Amniotic stem cell (primary cell): ENCODE results near the gene NOL8.

Experiments used
- DNase-seq: peaks from one replicate; lab custom pipeline; 2025; lab: John Stamatoyannopoulos, UW

Gene NOL8

DNA sequence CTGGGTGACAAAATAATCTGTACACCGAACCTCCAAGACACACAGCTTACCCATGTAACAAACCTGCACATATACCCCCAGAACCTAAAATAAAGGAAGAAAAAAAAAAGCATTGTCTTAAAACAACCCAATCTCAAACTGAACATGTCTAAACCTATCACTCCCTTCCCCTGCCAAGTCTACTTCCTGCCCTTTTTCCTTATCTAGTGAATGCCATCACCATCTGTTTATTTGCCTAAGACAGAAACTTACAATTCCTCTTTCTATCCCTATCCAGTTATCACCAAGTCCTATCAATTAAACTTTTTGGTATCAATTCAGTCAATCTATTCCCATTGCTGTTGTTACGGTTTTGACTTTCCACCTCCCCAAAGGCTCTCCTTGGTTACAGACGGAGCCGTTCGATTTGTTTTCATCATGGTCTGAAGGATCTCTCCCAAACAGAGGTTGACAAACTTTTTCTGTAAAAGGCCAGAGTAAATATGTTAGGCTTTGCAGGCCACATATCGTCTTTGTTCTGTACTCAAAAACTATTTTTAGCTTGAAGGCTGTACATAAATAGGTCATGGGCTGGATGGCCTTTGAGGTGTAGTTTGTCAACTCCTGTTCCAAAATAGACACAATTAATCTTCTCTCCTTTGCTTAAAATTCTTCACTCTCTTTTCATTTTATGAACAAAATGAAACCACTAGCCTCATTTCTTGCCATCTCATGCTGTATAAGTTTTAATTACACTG, 12.1 kb downstream of the NOL8 start:
- DNase-seq = no peak

GRCh38 chr9:92310562-92310961, 14.6 kb downstream of the NOL8 start:
- no peak for DNase-seq

DNA sequence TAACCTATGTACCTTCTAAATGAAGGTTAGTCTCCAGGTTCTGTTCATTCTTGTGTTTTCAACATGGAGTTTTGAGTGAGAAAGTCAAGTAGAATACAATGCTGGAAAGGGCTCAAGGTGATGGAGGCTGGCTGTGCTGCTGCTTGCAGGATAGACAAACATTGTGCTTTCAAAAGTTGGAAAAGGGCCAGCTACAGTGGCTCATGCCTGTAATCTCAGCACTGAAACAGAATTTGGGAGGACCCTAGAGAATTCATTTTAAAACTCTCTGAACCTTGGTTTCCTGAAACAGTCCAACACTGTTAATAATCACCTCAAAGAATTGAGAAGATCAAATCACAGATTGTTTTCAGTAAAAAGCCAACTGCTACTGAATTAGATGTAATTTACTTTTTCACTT, 16.3 kb downstream of the NOL8 start:
- DNase-seq = no peak

- DNase-seq = no peak
These were observed 24.2 kb downstream of the NOL8 start for GRCh38 chr9:92300936-92301335.

DNA sequence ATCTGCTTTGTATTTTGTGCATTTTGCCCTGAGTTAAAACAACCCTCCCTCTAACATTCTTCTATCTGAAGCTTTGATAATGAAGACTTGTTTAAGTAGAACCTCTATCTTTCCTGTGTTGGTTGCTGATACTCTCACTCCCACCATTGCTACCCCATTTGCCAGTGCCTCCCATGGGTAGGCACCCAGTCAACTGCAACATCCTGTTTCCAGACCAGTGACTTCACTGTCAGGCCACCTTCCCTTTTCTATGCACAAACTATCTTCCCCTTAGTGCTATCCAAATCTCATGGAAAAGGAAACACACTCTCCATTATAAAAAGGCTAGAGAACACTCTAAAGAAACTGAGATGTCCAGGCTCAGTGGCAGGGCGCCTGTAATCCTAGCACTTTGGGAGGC, 26.0 kb downstream of the NOL8 start:
- no peak for DNase-seq

DNA sequence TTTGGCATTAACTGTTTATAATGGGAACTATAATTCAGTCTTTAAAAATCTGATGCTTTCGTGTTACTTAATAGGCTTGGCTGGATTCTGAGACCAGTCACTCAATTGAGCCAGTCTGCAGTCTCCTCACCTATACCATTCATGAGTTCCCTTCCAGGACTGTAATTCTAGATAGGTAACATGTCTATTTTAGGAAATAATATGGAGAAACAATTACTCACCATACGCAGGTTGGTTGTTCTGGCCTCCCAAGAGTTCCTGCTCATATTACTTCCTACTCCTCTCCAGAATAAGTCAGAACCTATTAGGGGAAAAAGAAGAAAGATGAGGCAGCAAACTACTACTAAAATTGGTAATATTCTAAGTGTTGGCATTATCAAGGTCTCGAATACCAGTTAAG, 27.1 kb downstream of the NOL8 start:
- DNase-seq = no peak

DNA sequence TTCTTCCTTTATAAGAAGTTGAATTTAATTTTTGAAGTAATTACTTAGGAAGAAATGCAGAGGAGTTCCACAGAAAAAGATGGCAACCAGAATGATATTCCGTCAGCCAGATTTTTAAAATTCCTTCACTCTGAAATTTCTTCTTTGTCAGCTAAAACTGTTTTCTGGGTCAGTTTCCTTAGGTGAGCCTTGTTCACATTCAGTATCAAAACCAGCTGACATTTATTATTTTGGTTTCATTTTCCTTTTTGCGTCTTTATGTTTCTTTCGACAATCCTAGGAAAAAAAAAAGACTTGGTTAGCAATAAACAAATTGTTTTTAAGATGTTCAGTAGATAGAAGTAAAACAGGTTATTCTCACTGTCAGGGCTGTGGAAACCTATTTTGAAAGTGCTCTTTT, 27.5 kb downstream of the NOL8 start:
- no peak for DNase-seq

- DNase-seq = no peak
These were observed 29.3 kb downstream of the NOL8 start for GRCh38 chr9:92295827-92296258.

DNA sequence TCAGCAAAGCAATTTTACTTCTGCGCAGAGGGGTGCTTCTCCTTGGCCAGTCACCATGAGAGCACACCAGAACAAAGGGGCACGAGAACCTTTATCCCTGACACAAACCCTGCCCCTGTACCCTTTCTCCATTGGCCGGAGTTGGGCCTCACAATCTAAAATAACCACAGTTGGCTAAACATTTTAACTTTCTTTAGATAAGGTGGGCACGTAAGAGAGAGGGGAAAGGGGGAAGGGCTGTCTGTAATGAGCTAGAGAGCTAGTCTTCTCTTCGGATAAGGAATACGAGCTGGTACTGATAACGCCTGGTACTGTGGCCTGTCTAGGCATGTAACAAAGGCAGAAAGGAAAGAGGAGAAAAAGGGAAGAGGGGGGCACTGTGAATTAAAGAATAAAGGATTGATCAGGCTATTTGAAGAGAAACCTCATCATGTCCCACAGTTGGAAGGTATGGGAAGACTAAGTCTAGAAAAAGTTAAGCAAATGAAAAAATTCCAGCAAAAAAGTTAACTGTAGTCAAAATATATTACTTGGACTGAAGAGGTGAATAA, 29.8 kb downstream of the NOL8 start:
- DNase-seq = no peak

DNA sequence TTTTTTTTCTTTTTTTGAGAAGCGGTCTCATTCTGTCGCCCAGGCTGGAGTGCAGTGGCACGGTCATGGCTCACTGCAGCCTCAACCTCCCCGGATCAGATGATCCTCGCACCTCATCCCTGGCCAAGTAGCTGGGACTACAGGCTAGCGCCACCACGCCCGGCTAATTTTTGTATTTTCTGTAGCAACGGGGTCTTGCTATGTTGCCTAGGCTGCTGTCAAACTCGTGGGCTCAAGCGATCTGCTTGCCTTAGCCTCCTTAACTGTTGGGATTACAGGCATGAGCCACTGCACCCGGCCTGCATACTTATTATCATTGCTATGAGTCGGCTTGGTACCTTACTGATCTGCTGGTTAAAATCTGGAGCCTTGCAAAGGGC, 30.9 kb downstream of the NOL8 start:
- no peak for DNase-seq

- peak; percentile 90 for DNase-seq
These were observed 31.5 kb downstream of the NOL8 start, which contains the start of gene IARS1 for GRCh38 chr9:92293452-92294296. TSS of gene IARS1 (minus strand) at chr9:92293697. CDS start at chr9:92289419, 4,278 bp downstream.

GRCh38 chr9:92293075-92293354, 32.1 kb downstream of the NOL8 start:
- no peak for DNase-seq

DNA sequence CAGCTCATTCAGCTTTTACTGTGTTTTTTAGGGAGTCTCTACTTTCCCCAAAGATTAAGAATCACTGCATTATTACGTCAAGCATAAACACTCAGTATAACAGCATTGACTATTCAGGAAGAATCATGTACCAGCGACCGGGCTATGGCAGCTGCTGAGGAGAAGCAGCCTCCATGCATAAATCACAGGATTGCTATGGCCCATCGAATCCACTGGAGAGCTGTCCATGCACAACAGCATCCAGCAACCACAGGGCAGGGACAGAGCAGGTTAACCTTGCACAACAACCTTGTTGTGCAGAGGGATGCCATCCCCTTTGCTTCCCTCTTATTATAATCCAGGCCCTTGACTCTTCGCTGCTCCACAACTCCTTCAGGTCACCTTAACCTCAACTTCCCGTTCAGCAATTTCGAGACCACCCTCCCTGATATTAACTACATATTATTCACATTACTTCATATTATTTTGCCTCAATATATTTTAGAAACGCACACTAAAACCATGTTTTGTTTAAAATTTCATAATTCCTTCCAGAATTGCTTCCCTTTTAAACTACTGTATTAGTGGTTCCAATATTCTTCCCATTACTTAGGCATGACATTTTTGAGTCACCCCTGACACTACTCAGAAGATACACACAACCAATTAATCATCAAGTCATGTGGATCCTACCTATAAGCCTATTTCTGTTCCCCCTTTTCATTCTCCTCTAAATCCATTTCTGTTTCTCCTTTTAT, 32.6 kb downstream of the NOL8 start:
- DNase-seq = no peak

- no peak for DNase-seq
These were observed 33.6 kb downstream of the NOL8 start for GRCh38 chr9:92291577-92291976.

- DNase-seq = no peak
These were observed 34.2 kb downstream of the NOL8 start for GRCh38 chr9:92290785-92291429.

DNA sequence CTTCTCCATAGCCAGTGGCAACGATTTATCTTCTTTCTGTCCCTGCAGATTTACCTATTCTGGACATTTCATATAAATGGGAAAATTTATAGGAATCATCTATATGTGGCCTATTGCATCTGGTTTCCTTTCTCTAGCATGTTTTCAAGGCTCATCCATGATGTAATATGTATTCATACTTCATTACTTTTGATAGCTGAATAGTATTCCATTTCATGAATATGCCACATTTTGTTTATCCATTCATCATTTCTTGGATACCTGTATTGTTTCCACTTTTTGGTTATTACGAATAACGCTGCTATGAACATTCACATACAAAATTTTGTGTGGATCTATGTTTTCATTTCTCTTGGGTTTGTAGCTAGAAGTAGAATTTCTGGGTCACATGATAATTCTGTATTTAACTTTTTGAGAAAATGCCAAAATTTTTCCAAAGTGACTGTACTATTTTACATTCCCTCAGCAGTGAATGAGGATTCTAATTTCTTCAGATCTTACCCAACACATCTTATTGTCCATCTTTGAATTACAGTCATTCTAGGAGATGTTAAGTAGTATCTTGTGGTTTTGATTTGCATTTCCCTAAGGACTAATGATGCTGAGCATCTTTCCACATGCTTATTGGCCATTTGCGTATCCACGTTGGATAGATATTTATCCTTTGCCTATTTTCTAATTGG, 35.3 kb downstream of the NOL8 start:
- DNase-seq = no peak

DNA sequence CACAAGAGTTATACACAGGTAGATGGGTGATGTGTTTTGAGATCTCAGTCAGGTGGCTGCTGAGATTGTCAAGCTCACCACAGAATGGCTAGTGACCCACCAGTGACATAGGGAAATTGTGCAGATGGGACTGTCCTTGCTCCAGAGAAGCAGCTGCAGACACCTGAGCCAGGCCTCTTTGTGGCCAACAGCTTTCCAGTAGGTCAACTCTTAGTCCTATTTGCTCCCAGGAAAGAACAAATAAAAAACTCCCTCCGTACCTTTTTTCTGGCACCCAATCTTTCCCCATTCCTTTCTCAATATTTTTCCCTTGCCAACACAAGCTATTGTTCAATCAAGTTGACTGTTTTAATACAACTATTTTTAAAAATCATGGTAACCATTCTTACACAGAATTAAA, 45.8 kb downstream of the NOL8 start:
- no peak for DNase-seq

DNA sequence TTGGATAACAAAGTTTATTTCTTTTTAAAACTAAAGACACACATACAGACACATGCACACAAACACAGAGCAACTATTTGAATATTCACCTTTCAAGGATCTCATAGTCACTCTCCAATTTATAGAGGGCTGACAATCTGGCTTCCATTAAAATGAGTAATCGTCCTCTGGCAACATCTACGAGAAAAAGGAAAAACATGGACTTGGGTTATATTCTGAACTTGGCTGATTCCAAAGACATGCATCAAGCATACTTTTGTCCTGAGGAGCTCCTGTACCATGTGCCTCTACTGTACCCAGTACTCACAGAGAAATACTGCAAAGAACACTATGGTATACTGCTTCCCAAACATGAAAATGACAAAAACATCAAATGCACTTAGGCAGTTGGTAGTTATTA, 47.0 kb downstream of the NOL8 start:
- DNase-seq = peak; percentile 33

- no peak for DNase-seq
These were observed 48.7 kb downstream of the NOL8 start for GRCh38 chr9:92276331-92277032.

DNA sequence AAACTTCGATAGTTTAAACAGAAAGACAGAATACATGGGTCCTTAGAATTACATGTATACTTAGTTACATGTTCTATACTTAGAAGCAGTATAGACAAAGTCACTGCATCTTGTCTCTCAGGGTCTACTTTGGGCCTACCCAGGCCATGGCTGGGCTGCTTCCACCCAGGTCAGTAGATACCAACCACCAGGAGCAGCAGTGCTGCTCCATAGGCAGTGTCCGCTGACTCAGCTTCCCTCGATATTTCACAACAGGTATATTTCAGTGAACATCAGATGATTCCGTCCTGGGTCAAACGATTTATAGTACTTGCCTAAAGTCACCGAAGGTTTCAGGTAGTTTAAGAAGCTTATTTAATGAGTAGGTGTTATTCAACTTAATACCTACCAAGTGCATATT, 49.6 kb downstream of the NOL8 start:
- no peak for DNase-seq

- no peak for DNase-seq
These were observed 54.6 kb downstream of the NOL8 start for GRCh38 chr9:92270511-92270910.
